ENCODE results near the gene NAXE. TPM values are rescaled to one million over a fixed set of nuclear protein-coding genes. Genes with fewer than 3 reads are reported as not detected.
"Not testable (repeated sequence)": the region's sequence is repeated elsewhere in the genome, so short reads cannot be mapped to it uniquely, and the experiment has no call there.

NAXE gene
- total RNA-seq, 2 donors from 2014 or later = 78.0 to 87.7 TPM

DNA sequence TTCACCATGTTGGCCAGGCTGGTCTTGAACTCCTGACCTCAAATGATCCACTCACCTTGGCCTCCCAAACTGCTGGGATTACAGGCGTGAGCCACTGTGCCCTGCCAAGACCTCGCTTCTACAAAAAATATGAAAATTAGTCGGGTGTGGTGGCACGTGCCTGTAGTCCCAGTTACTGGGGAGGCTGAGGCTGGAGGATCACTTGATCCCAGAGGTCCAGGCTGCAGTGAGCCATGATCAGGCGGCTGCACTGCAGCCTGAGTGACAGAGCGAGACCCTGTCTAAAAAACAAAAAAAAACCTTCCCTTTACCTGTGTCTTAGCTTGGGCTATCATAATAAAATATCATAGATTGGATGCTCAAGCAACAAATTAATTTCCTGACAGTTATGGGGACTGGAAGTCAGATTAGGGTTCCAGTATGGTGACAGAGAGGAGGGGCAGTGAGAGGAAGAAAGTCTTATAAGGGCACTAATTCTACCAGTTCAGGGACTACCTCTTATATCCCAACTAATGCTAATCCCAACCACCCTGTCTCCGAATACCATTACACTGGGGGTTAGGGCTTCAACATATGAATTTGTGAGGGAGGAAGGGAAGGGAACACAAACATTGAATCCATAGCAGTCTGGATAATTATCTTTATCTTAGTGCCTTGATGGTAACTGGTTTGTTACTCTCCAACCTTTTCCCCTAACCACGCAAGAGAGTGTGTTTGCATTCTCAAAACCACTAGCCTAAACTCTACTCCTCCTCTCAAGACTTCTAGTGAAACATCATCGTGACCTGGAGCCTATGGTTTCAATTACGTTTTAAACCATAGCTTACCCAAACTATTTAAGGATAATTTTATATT lies 1.0 kb upstream of the NAXE start:
- intact Hi-C loops (cut with DNase I, micrococcal nuclease) = no loop called here
- no peak for ATAC-seq
- no peak for DNase-seq

DNA sequence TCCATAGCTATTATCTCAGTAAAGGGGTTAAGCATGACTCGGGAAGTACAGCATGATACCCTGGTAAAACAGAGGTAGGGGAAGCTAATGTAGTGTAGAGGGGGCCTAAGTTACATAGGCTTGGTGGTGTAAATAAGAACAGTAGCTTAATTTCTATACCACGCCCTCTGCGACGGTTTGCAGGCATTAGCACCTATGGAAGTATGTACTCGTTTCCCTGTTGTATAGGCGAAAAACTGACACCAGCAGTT lies 470 bp upstream of the NAXE start:
- no peak for DNase-seq
- intact Hi-C loops (cut with DNase I, micrococcal nuclease) = no loop called here
- no peak for ATAC-seq

DNA sequence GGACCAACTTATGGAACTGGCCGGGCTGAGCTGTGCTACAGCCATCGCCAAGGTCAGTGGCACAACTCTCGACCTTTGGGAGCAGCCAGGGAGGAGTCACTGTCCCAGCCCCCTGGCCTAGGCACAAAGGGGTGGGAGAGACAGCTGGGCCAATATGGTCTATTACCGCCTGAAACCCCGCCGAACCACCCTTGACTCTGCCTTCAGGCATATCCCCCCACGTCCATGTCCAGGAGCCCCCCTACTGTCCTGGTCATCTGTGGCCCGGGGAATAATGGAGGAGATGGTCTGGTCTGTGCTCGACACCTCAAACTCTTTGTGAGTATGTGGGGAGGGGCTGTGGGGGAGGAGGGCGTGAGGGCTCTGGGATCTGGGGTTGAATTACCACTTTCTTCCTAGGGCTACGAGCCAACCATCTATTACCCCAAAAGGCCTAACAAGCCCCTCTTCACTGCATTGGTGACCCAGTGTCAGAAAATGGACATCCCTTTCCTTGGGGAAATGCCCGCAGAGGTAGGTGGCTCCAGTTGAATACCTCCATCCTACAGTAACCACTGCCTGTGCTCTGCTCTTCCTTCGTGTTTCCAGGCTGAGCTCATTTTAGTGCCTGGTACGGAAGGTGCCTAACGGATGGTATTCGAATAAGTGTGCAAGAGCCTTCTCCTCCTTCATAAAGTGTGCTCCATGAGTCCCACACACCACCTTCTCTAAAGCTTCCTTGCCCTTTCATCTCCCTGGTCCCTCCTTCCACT lies 758 bp downstream of the NAXE start:
- ATAC-seq (no peak), DNase-seq (no peak)
- intact Hi-C loops (cut with DNase I, micrococcal nuclease) = no loop called here

DNA sequence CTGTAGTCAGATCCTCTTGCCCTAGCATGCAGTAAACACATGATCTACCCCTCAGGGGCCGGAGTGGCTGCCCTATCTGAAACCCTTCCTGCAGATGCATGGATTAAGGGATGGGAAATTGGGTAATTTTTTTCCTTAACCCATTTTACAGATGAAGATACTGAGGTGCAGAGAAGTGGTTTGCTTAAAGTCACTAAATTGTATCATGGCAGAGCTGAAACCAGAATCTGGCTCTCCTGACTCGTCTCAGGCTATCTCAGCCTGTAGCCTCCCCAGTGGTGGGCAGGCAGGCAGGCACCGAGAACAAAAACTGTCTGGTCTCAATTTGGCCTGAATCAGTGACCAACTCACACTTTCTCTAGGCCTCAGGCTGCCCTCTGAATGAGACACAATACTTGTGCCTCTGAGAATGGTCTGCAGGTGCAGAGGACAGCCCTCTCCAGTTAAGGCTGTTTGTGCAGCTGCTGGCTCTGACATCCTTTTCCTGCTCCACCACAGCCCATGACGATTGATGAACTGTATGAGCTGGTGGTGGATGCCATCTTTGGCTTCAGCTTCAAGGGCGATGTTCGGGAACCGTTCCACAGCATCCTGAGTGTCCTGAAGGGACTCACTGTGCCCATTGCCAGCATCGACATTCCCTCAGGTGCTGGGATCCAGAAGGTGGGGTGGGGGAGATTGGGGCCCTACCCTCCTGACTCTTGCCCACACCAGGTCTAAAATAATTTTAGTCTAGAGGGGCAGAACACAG lies 1.5 kb downstream of the NAXE start:
- no peak for ATAC-seq
- intact Hi-C loops (cut with DNase I, micrococcal nuclease) = no loop called here
- no peak for DNase-seq

DNA sequence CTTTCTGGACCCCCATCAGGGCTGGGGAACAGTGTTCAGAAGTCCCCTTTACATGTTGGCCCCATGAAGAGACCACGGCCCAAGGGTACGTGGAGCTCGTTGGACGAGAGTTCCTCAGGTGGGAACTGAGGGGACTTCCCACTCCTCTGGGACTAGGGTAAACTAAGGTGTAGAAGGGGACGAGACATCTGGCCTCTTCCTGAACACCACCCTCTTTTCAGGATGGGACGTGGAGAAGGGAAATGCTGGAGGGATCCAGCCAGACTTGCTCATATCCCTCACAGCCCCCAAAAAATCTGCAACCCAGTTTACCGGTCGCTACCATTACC lies 2.0 kb downstream of the NAXE start:
- DNase-seq (no peak), ATAC-seq (no peak)
- intact Hi-C loops (cut with DNase I, micrococcal nuclease) = no loop called here

DNA sequence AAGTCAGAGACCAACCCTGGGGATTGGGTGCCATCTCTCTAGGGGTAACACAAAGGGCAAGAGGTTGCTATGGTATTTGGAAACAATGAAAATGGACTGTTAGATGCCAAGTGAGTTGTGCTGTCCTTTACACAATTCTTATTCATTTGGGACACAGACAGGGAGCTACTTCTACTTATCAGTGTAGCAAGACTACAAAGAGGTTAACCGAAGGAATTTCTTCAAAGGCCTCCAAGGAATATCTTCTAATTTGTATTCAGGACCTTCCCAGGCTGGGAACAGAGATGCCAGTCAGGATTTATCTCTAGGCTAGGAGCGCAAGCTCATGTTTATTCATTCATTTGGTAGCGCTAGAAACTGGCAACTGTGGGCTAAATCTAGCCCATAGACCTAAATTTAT lies 2.6 kb downstream of the NAXE start:
- intact Hi-C loops (cut with DNase I, micrococcal nuclease) = no loop called here
- ATAC-seq = no peak

DNA sequence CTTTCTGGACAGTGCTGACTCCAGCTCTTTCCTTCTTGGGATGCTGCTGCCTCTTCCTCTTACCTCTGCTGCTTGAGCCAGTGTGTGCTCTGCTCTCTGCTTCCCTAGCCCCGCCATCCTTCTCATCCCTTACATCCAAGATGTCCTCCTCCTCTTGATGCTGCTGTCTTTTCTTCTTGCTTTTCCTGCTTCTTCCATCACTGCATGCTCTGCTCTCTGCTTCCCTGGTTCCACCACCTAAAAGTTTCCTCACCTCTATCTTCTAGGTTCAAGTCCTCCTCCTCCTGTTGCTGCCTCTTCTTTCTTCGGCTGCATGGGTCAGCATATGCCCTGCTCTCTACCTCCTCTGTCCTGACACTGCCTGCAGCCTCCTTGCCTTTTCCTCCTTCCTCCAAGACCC lies 3.4 kb downstream of the NAXE start:
- intact Hi-C loops (cut with DNase I, micrococcal nuclease) = no loop called here
- DNase-seq = no peak
- ATAC-seq = no peak

More for the DNA sequence above, 2.6 kb downstream of the NAXE start:
- no peak for DNase-seq

DNA sequence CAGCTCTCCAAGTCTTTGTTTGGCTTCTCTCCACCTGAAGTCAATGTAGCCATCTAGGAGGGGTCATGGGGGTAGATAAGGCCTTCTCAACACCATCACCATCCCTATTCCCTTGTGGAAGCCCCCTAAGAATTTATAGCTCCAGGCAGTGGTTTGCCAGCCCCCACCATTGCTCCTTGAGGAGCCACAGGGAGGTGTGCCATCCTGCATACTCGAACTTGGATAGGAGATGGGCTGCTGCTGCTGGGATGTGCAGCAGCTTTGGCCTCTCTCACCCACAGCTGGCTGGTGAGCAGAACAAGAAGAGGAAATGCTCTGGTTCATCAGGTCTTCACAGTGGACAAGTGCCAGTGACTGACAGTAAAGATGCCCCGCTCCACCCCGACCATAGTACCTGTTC lies 4.8 kb downstream of the NAXE start:
- DNase-seq (no peak), ATAC-seq (no peak)
- intact Hi-C loops (cut with DNase I, micrococcal nuclease) = no loop called here

DNA sequence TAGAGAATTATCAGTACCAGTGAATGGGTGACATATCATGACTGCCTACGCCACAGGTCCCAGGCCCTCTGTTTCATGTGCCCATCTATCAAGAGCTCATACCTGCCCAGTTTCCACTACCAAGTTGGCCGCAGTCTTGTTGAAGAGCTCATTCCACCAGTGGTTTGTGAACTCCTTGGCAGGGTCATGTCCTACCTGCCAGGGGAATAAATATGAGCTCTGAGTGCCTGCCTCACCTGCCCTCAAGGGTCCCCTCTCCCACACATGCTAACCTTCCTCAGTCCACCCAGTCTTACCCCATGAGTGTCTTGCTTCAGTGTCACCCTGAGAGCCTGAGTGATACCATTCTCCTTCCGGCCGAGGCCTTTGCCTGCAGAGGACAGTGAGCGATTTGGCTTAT lies 6.5 kb downstream of the NAXE start:
- intact Hi-C loops (cut with DNase I, micrococcal nuclease) = no loop called here
- no peak for ATAC-seq
- no peak for DNase-seq

DNA sequence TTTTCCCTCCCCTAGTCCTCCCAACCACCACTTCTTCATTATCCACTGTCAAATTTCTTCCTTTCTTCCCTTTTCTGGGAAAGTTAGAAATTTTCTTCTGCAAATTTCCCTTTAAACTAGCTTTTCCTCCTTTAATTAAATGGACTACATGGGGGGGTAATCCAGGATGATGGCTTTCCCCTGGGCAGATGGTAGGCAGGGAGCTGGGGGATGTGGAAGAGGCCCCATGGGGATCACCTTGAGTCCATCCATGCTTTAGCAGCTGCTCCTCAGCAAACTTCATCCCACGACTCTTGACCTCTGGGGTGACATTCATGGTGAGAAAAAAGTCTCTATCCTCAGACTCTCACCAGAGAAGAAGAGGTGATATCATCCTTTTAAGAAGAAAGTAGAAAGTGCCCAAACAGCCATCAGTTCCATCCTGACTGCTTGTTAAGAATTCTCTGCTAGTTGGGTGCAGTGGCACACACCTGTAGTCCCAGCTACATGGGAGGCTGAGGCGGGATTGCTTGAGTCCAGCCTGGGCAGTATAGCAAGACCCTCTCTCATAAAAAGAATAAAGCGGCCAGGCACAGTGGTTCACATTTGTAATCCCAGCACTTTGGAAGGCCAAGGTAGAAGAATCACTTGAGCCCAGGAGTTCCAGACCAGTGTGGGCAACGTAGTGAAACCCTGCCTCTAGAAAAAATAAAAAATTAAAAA lies 7.3 kb downstream of the NAXE start:
- no peak for DNase-seq
- intact Hi-C loops (cut with DNase I, micrococcal nuclease) = no loop called here
- ATAC-seq = no peak

DNA sequence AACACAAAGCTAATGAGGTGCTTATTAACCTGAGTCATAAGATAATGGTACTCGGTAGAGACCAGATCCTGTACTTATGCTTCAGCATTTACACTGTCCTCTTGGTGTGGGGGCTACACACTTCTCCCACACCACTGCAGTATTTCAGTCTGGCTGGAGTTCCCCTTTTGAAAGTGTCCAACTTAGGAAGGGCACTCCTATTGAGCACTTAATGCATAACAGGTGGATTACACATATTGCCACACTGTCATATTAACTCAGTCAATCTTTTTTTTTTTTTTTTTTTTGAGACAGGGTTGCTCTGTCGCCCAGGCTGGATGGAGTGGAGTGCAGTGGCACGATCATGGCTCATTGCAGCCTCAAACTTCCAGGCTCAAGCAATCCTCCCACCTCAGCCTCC lies 8.2 kb downstream of the NAXE start:
- DNase-seq (no peak), ATAC-seq (no peak)
- intact Hi-C loops (cut with DNase I, micrococcal nuclease) = loop anchor here in 1 of 2 donors (5.0 to 10.0 kb wide), 2 partner anchors 153 to 215 kb away; no protein-coding TSS in a partner anchor

DNA sequence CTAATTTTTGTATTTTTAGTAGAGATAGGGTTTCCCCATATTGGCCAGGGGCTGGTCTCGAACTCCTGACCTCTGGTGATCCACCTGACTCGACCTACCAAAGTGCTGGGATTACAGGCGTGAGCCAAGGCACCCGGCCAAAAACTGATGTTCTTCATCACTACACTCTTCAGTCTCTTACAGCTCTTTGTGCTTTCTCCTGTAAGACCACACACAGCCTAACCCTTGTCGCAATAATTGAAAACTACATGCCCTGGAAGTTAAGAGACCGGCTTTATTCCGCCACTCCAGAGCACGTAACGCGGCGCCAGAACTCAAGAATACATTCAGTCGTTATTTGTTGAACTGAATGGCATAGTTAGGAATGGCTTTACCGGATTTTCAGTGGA lies 9.2 kb downstream of the NAXE start:
- intact Hi-C loops (cut with DNase I, micrococcal nuclease) = loop anchor here in 1 of 2 donors (5.0 to 10.0 kb wide), 2 partner anchors 153 to 216 kb away; no protein-coding TSS in a partner anchor
- ATAC-seq (peak; percentile 30), DNase-seq (peak in 1 of 2 donors; percentile 18)

DNA sequence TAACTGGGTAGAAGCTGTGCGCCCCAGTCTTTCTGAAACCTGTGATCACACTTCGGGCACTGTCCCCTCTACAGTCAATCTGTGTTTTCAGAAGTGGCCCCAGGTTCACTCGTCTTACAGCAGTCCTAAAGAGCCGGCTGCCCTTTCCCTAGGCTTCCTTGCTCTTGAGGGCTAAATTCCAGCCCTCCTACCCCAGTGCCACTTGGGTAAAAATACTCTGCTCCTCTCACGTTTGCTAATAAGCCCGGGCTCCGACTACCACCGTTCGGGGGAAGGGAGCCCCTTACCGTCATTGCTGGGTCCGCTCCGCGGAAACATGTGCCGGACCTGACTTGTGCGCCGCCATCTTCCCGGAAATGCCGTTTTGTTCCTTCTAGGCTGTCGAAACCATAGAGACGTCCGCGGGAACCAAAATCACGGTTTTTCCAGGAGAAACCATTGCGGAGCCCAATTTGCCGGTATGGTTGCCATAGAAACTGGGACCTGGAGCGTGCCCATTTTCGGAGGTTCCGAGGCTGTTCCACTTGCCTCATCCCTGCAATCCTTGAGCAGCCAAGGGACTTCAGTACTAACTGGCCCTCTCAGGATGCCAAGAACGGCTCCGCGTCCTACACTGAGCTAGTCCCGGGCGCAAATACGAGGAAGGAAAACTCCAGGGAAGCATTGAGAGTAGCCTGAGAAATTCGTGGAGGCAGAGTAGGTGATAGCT lies 9.7 kb downstream of the NAXE start, which contains the start of gene GPATCH4:
TSS of gene GPATCH4 (minus strand) at position 358 of the 709 bp plus-strand sequence.
- intact Hi-C loops (cut with DNase I, micrococcal nuclease) = loop anchor here in 1 of 2 donors (5.0 to 10.0 kb wide), 2 partner anchors 154 to 216 kb away; no protein-coding TSS in a partner anchor
- peak; percentile 87 for ATAC-seq

DNA sequence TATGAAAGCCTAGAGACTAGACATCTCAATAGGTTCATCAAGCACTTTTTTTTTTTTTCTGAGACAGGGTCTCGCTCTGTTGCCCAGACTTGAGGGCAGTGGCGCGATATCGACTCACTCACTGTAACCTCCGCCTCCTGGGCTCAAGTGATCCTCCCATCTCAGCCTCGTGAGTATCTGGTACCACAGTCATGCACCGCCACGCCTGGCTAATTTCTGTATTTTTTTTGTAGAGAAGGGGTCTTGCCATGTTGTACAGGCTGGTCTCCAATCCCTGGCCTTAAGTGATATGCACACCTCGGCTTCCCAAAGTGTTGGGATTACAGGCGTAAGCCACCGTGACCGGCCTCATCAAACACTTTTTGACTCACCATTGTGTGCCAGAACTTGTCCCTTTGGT lies 10.3 kb downstream of the NAXE start:
- intact Hi-C loops (cut with DNase I, micrococcal nuclease) = loop anchor here in 1 of 2 donors (5.0 to 10.0 kb wide), 2 partner anchors 155 to 217 kb away; no protein-coding TSS in a partner anchor
- DNase-seq (no peak), ATAC-seq (no peak)

More for the DNA sequence above, 9.7 kb downstream of the NAXE start, which contains the start of gene GPATCH4:
- DNase-seq = peak; percentile 71 to 82

DNA sequence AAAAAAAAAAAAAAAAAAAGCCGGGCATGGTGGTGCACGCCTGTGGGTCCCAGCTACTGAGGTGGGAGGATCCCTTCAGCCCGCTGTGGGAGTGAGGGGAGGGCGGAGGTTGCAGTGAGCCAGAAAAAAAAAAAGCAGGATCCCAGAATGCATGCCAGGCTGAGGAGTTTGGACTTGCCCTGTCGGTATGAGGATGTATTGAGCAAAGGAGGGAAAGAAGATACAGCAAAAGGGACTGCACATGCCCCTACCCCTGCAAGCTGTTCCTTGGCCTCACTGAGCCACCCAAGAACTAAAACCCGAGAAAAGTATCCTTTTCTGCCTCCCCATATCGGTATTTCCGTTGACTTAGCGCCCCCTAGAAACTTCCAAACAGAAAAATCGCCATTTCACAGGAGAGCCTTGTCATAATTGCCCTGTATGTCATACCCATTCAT lies 11.0 kb downstream of the NAXE start:
- DNase-seq (no peak), ATAC-seq (no peak)
- intact Hi-C loops (cut with DNase I, micrococcal nuclease) = loop anchor here in 1 of 2 donors (5.0 to 10.0 kb wide), 2 partner anchors 155 to 218 kb away; no protein-coding TSS in a partner anchor

DNA sequence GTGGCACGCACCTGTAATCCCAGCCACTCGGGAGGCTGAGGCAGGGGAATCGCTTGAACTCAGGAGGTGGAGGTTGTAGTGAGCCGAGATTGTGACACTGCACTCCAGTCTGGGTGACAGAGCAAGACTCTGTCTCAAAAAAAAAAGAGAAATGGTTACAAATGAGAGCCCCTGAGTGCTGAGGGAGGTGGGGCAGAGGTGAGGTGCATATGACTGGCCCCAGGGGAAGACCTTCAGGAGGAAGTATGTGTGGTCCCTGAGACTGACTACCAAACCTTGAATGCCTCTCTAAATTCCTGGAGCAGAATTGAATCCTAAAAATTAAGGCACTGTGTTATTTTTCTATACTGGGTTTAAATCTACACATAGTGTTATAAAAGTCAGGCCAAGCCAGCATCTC lies 15.8 kb downstream of the NAXE start:
- not testable (repeated sequence) for DNase-seq, ATAC-seq
- intact Hi-C loops (cut with DNase I, micrococcal nuclease) = loop anchor here in 1 of 2 donors (10.0 kb wide), 1 partner anchor 223 kb away; no protein-coding TSS in a partner anchor

DNA sequence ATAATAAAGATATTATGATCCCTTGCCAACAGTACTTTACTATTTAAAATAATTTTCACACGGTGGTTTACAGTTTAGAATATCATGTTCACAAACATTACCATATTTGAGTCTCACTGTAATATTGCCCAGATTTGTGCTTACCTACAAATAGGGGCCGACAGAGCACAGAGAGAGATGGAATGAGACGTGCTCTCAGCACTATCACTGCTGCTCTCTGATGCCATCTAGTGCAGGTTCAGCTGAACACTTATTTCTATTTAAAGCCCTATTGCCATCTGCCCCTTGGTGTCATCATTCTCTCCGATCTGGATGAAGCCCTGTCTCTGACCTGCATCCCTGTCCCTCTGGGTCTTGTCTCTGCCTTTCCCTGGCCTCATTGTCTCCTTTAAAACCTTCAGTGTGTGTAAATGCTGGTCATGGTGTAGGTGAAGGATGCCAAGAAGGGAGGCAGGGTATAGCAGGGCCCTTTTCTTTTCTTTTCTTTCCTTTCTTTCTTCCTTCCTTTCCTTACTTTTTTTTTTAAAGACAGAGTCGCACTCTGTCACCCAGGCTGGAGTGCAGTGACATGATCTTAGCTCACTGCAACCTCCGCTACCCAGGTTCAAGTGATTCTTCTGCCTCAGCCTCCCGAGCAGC lies 16.6 kb downstream of the NAXE start:
- peak in 1 of 2 donors; percentile 51 for DNase-seq
- intact Hi-C loops (cut with DNase I, micrococcal nuclease) = loop anchor here in 1 of 2 donors (10.0 kb wide), 1 partner anchor 223 kb away; no protein-coding TSS in a partner anchor
- ATAC-seq = peak; percentile 95
